GM18873 (cell line): ENCODE measurements around the gene RAPSN.

Experiments used
- ATAC-seq: cut with Tn5 transposase; IDR thresholded peaks from one replicate; pipeline ENCODE4 v1.9.1; 2021; ENCODE audit warnings: mild to moderate bottlenecking, moderate library complexity, moderate number of reproducible peaks; ENCODE audit not compliant: unreplicated experiment, low FRiP score

Gene RAPSN

GRCh38 chr11:47393163-47394049 lies 55.5 kb downstream of the RAPSN start:
- ATAC-seq: no peak

- no peak for ATAC-seq
These were observed 56.3 kb downstream of the RAPSN start for GRCh38 chr11:47392546-47393162.

- no peak for ATAC-seq
These were observed 57.1 kb downstream of the RAPSN start for GRCh38 chr11:47391711-47392432.

- no peak for ATAC-seq
These were observed 57.8 kb downstream of the RAPSN start for GRCh38 chr11:47391077-47391583.

- ATAC-seq: no peak
These were observed 58.5 kb downstream of the RAPSN start for GRCh38 chr11:47390422-47390760.

DNA sequence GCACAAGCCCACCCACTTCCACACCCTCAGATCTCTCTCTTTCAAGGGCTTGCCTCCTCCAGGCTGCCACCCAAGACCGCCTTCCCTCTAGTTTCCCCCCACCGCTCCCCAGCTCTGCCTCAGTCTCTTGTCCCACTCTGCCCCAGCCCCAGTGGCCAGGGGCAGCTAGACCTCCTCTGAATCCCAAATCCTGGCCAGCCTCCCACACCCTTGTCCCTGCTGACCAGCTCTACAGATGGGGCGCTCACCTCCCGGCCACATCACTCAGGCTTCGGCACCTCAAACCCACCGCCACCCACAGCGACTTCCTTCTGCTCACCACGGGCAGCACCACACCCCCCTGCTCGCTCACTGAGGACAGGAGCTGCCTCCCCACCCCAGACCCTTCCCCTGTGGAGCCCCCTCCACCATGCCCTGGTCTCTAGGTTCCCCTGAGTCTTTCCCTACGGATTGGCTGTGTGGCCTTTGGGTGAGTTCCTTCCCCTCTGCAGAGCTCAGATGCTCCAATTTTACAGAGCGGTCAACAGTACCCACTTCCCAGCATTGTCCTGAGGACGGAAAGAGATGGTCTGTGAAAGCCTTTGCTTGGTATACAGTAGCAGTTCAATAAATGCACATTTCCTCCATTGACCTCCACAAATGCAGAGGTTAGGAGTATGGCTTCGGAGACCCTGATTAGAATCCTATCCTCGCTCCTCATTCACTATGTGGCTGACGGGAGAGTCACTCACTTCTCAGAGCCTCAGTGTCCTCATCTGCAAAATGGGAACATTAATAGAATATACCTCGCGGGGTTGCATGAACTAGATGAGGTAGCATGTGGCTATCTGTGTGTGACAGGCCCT lies 59.1 kb downstream of the RAPSN start:
- ATAC-seq: no peak

DNA sequence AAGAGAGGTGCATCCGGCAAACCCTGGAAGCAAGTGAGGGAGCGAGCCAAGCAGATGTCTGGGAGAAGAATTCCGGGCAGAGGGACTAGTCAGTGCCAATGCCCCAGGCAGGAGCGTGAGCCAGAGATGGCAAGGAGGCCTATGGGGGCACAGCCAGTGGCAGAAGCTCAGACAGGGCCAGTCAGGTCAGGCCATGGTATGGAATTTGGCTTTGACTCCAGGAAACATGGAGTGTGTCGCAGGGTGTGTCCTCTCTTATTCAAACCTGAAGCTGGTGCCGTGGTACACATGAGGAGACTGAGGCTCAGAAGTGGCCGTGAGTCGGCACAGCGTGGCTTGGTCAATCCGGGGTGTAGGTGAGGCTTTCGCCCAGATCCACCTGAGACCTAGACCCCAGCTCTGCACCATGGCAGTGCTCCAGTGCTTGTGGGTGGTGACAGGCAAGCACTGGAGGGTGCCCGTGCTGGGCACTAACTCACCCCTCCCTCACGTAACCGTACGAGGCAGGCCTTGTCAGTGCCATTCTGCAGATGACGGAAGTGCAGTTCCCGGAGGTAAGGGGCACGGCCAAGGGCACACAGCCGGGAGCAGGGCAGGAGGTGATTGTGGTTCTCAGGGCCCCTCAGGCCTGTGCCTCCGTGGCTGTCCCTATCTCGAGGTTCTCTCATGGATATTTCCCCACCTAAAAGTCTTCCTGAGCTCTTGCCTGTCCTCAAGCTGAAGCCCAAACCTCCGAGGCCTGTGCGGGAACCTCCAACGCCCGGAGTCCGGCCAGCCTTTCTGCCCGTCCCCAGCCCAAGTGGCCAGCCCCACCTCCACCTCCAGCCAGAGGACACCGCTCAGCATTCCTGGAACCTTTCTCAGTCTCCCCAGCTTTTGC lies 60.0 kb downstream of the RAPSN start:
- ATAC-seq: no peak

DNA sequence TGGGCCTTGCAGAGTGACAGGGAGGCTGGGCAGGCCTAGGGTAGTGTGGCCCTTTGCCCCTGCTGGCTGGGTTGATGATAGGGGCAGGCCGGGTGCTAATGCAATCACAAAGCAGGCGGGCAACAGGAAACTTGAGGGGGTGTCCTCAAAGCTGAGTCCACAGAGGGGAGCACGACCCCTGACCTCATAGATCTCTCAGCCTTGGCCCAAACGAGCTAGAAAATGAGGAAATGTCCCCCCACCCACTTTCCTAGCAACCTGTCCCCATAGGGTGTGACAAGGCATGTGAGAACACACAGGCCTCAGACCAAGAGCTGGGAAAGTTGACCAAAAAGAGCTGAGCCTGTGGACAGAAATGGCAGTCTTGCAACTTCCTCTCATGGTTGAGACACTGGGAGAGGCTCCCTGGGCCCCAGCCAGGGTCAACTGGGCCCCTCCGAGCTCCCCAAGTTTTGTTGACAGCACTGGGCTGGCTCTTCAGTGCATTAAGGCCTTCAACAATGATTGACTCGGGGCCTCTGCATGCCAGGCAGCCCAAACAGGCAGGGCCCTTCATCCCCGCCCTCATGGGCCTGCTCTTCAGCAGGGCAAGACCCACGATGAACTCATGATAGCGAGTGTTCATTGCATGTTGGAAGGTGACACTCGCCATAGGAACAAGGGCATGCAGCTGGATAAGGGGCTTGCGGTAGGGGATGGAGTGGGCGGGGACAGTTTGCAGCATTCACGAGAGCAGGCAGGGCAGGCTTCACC lies 60.8 kb downstream of the RAPSN start:
- no peak for ATAC-seq
